H1 (cell line): Measurements from ENCODE around the gene TM2D1. TPM values are rescaled to one million over a fixed set of nuclear protein-coding genes. Genes with fewer than 3 reads are reported as not detected.
A peak's percentile ranks its signal among the peaks of the same experiment; 100 is the strongest.

ENCODE experiments used
- CTCF ChIA-PET: fragments of 300-600 bp; sonication (Branson Sonifier 250); formaldehyde crosslinking; loops from one replicate; lab custom pipeline; 2021; ENCODE audit not compliant: partially characterized antibody; lab: Charles Lee
- POLR2A ChIA-PET: fragments of 300-600 bp; sonication (Branson Sonifier 250); formaldehyde crosslinking; loops from one replicate; lab custom pipeline; 2021; ENCODE audit warnings: inconsistent platforms; ENCODE audit not compliant: partially characterized antibody; lab: Charles Lee
- DNase-seq, 2 experiments: peaks; one replicate each; pipeline versions ENCODE4 v3.0.0 to v3.0.0-alpha.2; 2010 to 2022; ENCODE audit warnings: low spot score in 2 of 2, low read depth in 1 of 2, mixed read lengths in 1 of 2
- FAIRE-seq: peaks from 2 replicates; lab custom pipeline; 2011; peaks lifted over from hg19 to GRCh38; lab: Jason Lieb, UNC
- H2AFZ ChIP-seq: 2 replicates; pipeline ENCODE4 v1.8.1; 2012; ENCODE audit warnings: low read length, inconsistent platforms
- H2AK5ac ChIP-seq: 2 replicates; pipeline ENCODE4 v1.6.1; 2013; ENCODE audit warnings: low read depth, low read length
- H2BK120ac ChIP-seq: replicated peaks from 2 replicates; pipeline ENCODE3; 2013; ENCODE audit warnings: low read depth, low read length, inconsistent platforms
- H2BK12ac ChIP-seq: 2 replicates; pipeline ENCODE4 v1.6.1; 2013; ENCODE audit warnings: low read depth, low read length
- H2BK15ac ChIP-seq: 2 replicates; pipeline ENCODE4 v1.6.1; 2013; ENCODE audit warnings: low read length
- H2BK20ac ChIP-seq: 2 replicates; pipeline ENCODE4 v1.6.1; 2013; ENCODE audit warnings: low read length
- H2BK5ac ChIP-seq: 2 replicates; pipeline ENCODE4 v1.6.1; 2013; ENCODE audit warnings: low read depth, low read length
- H3K14ac ChIP-seq: 2 replicates; pipeline ENCODE4 v1.6.1; 2013; ENCODE audit warnings: inconsistent platforms; ENCODE audit not compliant: insufficient read length
- H3K18ac ChIP-seq: 2 replicates; pipeline ENCODE4 v1.6.1; 2013; ENCODE audit warnings: low read length; ENCODE audit errors: extremely low read depth
- H3K23ac ChIP-seq: 2 replicates; pipeline ENCODE4 v1.6.1; 2013; ENCODE audit warnings: inconsistent platforms; ENCODE audit not compliant: insufficient read length
- H3K23me2 ChIP-seq: 2 replicates; pipeline ENCODE4 v1.6.1; 2013; ENCODE audit warnings: low read depth, low read length
- H3K27ac ChIP-seq: 2 replicates; pipeline ENCODE4 v1.6.1; 2011; ENCODE audit warnings: low read depth, low read length, inconsistent platforms
- H3K27me3 ChIP-seq, 4 experiments: replicated peaks in 1 of 4; 1 replicate in 1 of 4; 2 replicates in 3 of 4; pipeline versions ENCODE4 v1.6.1 to v1.8.1; 2011 to 2013; ENCODE audit warnings: low read length in 3 of 4, mild to moderate bottlenecking in 3 of 4, inconsistent platforms in 2 of 4, mixed read lengths in 2 of 4, moderate library complexity in 1 of 4; ENCODE audit not compliant: control insufficient read depth in 3 of 4, insufficient read depth in 3 of 4; ENCODE audit errors: extremely low read depth in 1 of 4
- H3K36me3 ChIP-seq, 4 experiments: 2 replicates each; pipeline versions ENCODE4 v1.6.1 to v1.8.1; 2011 to 2013; ENCODE audit warnings: mild to moderate bottlenecking in 4 of 4, low read length in 3 of 4, moderate library complexity in 2 of 4, control low read depth in 1 of 4, inconsistent platforms in 1 of 4; ENCODE audit not compliant: insufficient read depth in 4 of 4, control insufficient read depth in 2 of 4
- H3K4ac ChIP-seq: replicated peaks from 2 replicates; pipeline ENCODE3; 2013; ENCODE audit warnings: low read length, low read depth, mixed read lengths, inconsistent platforms; ENCODE audit not compliant: insufficient read length
- H3K4me1 ChIP-seq, 4 experiments: replicated peaks in 1 of 4; 1 replicate in 1 of 4; 2 replicates in 3 of 4; pipeline versions ENCODE4 v1.6.1 to v1.8.1; 2011 to 2013; ENCODE audit warnings: low read length in 3 of 4, inconsistent platforms in 2 of 4, mixed read lengths in 1 of 4; ENCODE audit not compliant: insufficient read depth in 4 of 4, control insufficient read depth in 3 of 4
- H3K4me2 ChIP-seq, 2 experiments: 2 replicates each; pipeline versions ENCODE4 v1.6.1 to v1.8.1; 2011 to 2013; ENCODE audit warnings: low read depth in 2 of 2, low read length in 2 of 2, control low read depth in 1 of 2, inconsistent platforms in 1 of 2, mild to moderate bottlenecking in 1 of 2; ENCODE audit not compliant: insufficient read depth in 1 of 2
- H3K4me3 ChIP-seq, 4 experiments: fragments of 200-600, 300-600 bp in 1 of 4; sonication (generic), shearing (Covaris generic), sonication (Bioruptor Twin) in 1 of 4; 2 replicates each; pipeline versions ENCODE4 v1.5.1 to v1.8.1; 2011 to 2016; ENCODE audit warnings: low read length in 4 of 4, low read depth in 3 of 4, control low read depth in 2 of 4, inconsistent platforms in 2 of 4, mild to moderate bottlenecking in 2 of 4, mixed read lengths in 1 of 4, moderate library complexity in 1 of 4; ENCODE audit not compliant: insufficient read depth in 2 of 4; ENCODE audit errors: extremely low read depth in 1 of 4
- H3K56ac ChIP-seq: replicated peaks from 2 replicates; pipeline ENCODE3; 2013; ENCODE audit warnings: low read depth, mild to moderate bottlenecking, mixed read lengths, low read length, inconsistent platforms; ENCODE audit not compliant: insufficient read length
- H3K79me1 ChIP-seq: 2 replicates; pipeline ENCODE4 v1.6.1; 2013; ENCODE audit warnings: low read depth, low read length, control low read depth
- H3K79me2 ChIP-seq, 2 experiments: 2 replicates each; pipeline versions ENCODE4 v1.6.1 to v1.8.1; 2012 to 2013; ENCODE audit warnings: low read length in 2 of 2, mild to moderate bottlenecking in 2 of 2, inconsistent platforms in 1 of 2; ENCODE audit not compliant: insufficient read depth in 2 of 2, control insufficient read depth in 1 of 2
- H3K9ac ChIP-seq, 4 experiments: replicated peaks in 1 of 4; 1 replicate in 1 of 4; 2 replicates in 3 of 4; pipeline versions ENCODE4 v1.6.1 to v1.8.1; 2011 to 2013; ENCODE audit warnings: low read depth in 3 of 4, low read length in 3 of 4, control low read depth in 2 of 4, mild to moderate bottlenecking in 2 of 4, moderate library complexity in 2 of 4, inconsistent platforms in 1 of 4; ENCODE audit errors: extremely low read depth in 1 of 4
- H3K9me3 ChIP-seq, 2 experiments: 2 replicates each; pipeline versions ENCODE4 v1.6.1 to v1.8.1; 2012 to 2013; ENCODE audit warnings: mild to moderate bottlenecking in 2 of 2, moderate library complexity in 2 of 2, control low read depth in 1 of 2, inconsistent platforms in 1 of 2, low read depth in 1 of 2, low read length in 1 of 2, mixed read lengths in 1 of 2; ENCODE audit not compliant: insufficient read depth in 2 of 2
- H4K20me1 ChIP-seq, 2 experiments: replicated peaks in 1 of 2; 2 replicates each; pipeline versions ENCODE3 to v1.8.1; 2011 to 2013; ENCODE audit warnings: inconsistent platforms in 2 of 2, low read length in 2 of 2, mild to moderate bottlenecking in 1 of 2; ENCODE audit not compliant: insufficient read depth in 2 of 2, control insufficient read depth in 1 of 2
- H4K5ac ChIP-seq: 2 replicates; pipeline ENCODE4 v1.6.1; 2013; ENCODE audit warnings: low read length, low read depth, mixed read lengths, inconsistent platforms; ENCODE audit not compliant: insufficient read length
- H4K8ac ChIP-seq: 2 replicates; pipeline ENCODE4 v1.8.0; 2013; ENCODE audit warnings: mild to moderate bottlenecking, moderate library complexity, low read length, inconsistent platforms; ENCODE audit not compliant: insufficient read depth; ENCODE audit errors: extremely low read depth
- H4K91ac ChIP-seq: replicated peaks from 2 replicates; pipeline ENCODE3; 2013; ENCODE audit warnings: low read length, mixed read lengths, inconsistent platforms; ENCODE audit not compliant: insufficient read length
- KDM1A ChIP-seq: fragments of 200-600, 300-600 bp; sonication (generic); IDR thresholded peaks from 2 replicates; pipeline ENCODE4 v1.7.1; 2016; ENCODE audit warnings: mild to moderate bottlenecking, low read length, borderline replicate concordance
- KDM4A ChIP-seq: IDR thresholded peaks from one replicate; pipeline ENCODE4 v1.7.1; 2012; ENCODE audit warnings: low read depth, mild to moderate bottlenecking, moderate library complexity, low read length, inconsistent platforms; ENCODE audit not compliant: severe bottlenecking
- RAD21 ChIP-seq, 2 experiments: IDR thresholded peaks in 1 of 2; conservative IDR thresholded peaks in 1 of 2; 2 replicates each; pipeline ENCODE4 v1.6.1; 2011; ENCODE audit warnings: low read depth in 2 of 2, low read length in 2 of 2, improper control_type of control experiment in 1 of 2, inconsistent platforms in 1 of 2, mild to moderate bottlenecking in 1 of 2, moderate library complexity in 1 of 2
- WGBS, 2 experiments: shearing (Covaris generic) in 1 of 2; methylation state at CpG; one replicate each; pipeline versions ENCODE4 v1.1.6 to v1.1.7; 2013 to 2015; ENCODE audit warnings: low lambda C conversion rate in 2 of 2, mixed read lengths in 2 of 2, inconsistent platforms in 1 of 2, low coverage in 1 of 2, missing lambda C conversion rate in 1 of 2; ENCODE audit not compliant: insufficient replicate concordance in 2 of 2, insufficient coverage in 1 of 2, insufficient read length in 1 of 2; ENCODE audit errors: extremely low coverage in 1 of 2, missing lambda C conversion rate in 1 of 2; 5-methylcytosine and 5-hydroxymethylcytosine counted together
- polyA plus RNA-seq, 7 experiments: library from polyadenylated mRNA; depleted of rRNA in 3 of 7; stranded (reverse) in 5 of 7; unstranded in 2 of 7; fragments of >200 nt in 5 of 7; fragments of 200-250 nt in 2 of 7; gene quantifications; 1 replicate in 5 of 7; 2 replicates in 1 of 7; 4 replicates in 1 of 7; pipeline versions ENCODE4 v1.2.1 to v1.2.3, GENCODE V29; 2011 to 2013; ENCODE audit warnings: missing spikeins in 2 of 7, mixed read lengths in 2 of 7
- total RNA-seq: library from RNA; stranded (reverse); fragmentation: NEBNext Ultra II Directional; extraction: Animal tissue kit (Norgen Biotek cat#: 25700); gene quantifications from 2 replicates; pipeline ENCODE4 v1.2.1, GENCODE V29; 2021
- TF ChIP-seq, protein P1 (sequence below), 3 experiments: IDR thresholded peaks; 1 replicate in 2 of 3; 2 replicates in 1 of 3; pipeline versions ENCODE4 v1.5.1 to v1.6.1; 2011; ENCODE audit warnings: low read length in 3 of 3, mild to moderate bottlenecking in 3 of 3, inconsistent platforms in 2 of 3, low read depth in 1 of 3, moderate library complexity in 1 of 3; ENCODE audit not compliant: insufficient read depth in 1 of 3; ENCODE audit errors: control extremely low read depth in 1 of 3

The TM2D1 gene
- total and polyA plus RNA-seq, 2 of the 8 experiments (the other 6 are each of a cell fraction or from before 2014, with no cell fraction given) = 17.7 to 20.5 TPM

GRCh38 chr1:61659061-61659460 is 65.9 kb downstream of the TM2D1 start:
- no peak overlapping the region for H2BK15ac ChIP-seq
- H2BK20ac ChIP-seq = no peak overlapping the region
- no peak overlapping the region for H3K4ac ChIP-seq
- H4K20me1 ChIP-seq = no peaks in the 10 kb centered on the region
- H3K9me3 ChIP-seq = no peaks in the 10 kb centered on the region
- DNase-seq = no peak
- WGBS, 2 experiments = 79% methylated on average over 2 of the region's 2 CpGs; no CpG with 5 or more reads in 1 of the 2 experiments
- H2BK5ac ChIP-seq = no peak overlapping the region
- no peak overlapping the region for H3K14ac ChIP-seq
- no peak overlapping the region for H2BK120ac ChIP-seq
- no peaks in the 10 kb centered on the region for H3K27me3 ChIP-seq
- CTCF ChIA-PET = no interaction called here
- no peak overlapping the region for H3K9ac ChIP-seq
- no peak overlapping the region for H3K4me3 ChIP-seq
- no peak overlapping the region for H2AFZ ChIP-seq
- H2AK5ac ChIP-seq = no peak overlapping the region
- no peaks in the 10 kb centered on the region for H3K23me2 ChIP-seq
- no peaks in the 10 kb centered on the region for H3K79me1 ChIP-seq
- no peak overlapping the region for H3K23ac ChIP-seq
- no peak overlapping the region for H2BK12ac ChIP-seq
- H3K36me3 ChIP-seq = no peaks in the 10 kb centered on the region
- H4K91ac ChIP-seq = no peak overlapping the region
- H4K5ac ChIP-seq = no peak overlapping the region
- H3K18ac ChIP-seq = no peak overlapping the region
- H3K27ac ChIP-seq = no peak overlapping the region
- POLR2A ChIA-PET = no interaction called here
- no peak overlapping the region for H3K4me2 ChIP-seq
- no peak overlapping the region for H4K8ac ChIP-seq
- TF ChIP-seq KDM1A = peak; percentile 31; the same call in 1 of the 2 replicates
- no peak for TF ChIP-seq KDM4A
- peak; percentile 35 to 46 for TF ChIP-seq RAD21 (IDR thresholded peaks at IDR 0.05 in 1 of 2, conservative IDR thresholded peaks at IDR 0.05 in 1 of 2; ENCODE audit: low read depth in 2 of 2, low read length in 2 of 2)
- TF ChIP-seq, protein P1, sequence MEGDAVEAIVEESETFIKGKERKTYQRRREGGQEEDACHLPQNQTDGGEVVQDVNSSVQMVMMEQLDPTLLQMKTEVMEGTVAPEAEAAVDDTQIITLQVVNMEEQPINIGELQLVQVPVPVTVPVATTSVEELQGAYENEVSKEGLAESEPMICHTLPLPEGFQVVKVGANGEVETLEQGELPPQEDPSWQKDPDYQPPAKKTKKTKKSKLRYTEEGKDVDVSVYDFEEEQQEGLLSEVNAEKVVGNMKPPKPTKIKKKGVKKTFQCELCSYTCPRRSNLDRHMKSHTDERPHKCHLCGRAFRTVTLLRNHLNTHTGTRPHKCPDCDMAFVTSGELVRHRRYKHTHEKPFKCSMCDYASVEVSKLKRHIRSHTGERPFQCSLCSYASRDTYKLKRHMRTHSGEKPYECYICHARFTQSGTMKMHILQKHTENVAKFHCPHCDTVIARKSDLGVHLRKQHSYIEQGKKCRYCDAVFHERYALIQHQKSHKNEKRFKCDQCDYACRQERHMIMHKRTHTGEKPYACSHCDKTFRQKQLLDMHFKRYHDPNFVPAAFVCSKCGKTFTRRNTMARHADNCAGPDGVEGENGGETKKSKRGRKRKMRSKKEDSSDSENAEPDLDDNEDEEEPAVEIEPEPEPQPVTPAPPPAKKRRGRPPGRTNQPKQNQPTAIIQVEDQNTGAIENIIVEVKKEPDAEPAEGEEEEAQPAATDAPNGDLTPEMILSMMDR (IDR thresholded peaks at IDR 0.05; ENCODE audit: control extremely low read depth in 1 of 3, insufficient read depth in 1 of 3, low read depth in 1 of 3, low read length in 3 of 3) = peak in 2 of 3 experiments; percentile 30 to 53; a peak in 2 of 4 replicates
- FAIRE-seq = no peak
- no peak overlapping the region for H3K56ac ChIP-seq
- no peaks in the 10 kb centered on the region for H3K79me2 ChIP-seq
- no peaks in the 10 kb centered on the region for H3K4me1 ChIP-seq
